NOMO-1 treated with DMSO at 0.1 percent for 48 hours (cell line): Measurements from ENCODE around the gene PDLIM7.

Experiments used
- DNase-seq: peaks from one replicate; lab custom pipeline; 2025; ENCODE audit not compliant: unreplicated experiment; lab: John Stamatoyannopoulos, UW

PDLIM7 gene

GRCh38 chr5:177508221-177508611 lies 10.8 kb upstream of the PDLIM7 start:
- no peak for DNase-seq

- peak; percentile 35 for DNase-seq
These were observed 10.3 kb upstream of the PDLIM7 start for GRCh38 chr5:177507596-177508220.

- DNase-seq, result no peak
These were observed 9.8 kb upstream of the PDLIM7 start for GRCh38 chr5:177507165-177507564.

- DNase-seq, result no peak
These were observed 7.7 kb upstream of the PDLIM7 start for GRCh38 chr5:177505075-177505474.

- no peak for DNase-seq
These were observed 7.0 kb upstream of the PDLIM7 start for GRCh38 chr5:177504086-177505056.

GRCh38 chr5:177503351-177504085 lies 6.1 kb upstream of the PDLIM7 start:
- no peak for DNase-seq

- DNase-seq, result no peak
These were observed 5.5 kb upstream of the PDLIM7 start for GRCh38 chr5:177502886-177503285.

- peak; percentile 91 for DNase-seq
These were observed 4.7 kb upstream of the PDLIM7 start for GRCh38 chr5:177501874-177502678.

GRCh38 chr5:177500685-177501522 lies 3.5 kb upstream of the PDLIM7 start:
- peak; percentile 53 for DNase-seq

- no peak for DNase-seq
These were observed 2.4 kb upstream of the PDLIM7 start for GRCh38 chr5:177499842-177500241.

GRCh38 chr5:177498013-177498787 lies 796 bp upstream of the PDLIM7 start:
- no peak for DNase-seq

- DNase-seq, result no peak
These were observed 595 bp downstream of the PDLIM7 start for GRCh38 chr5:177496727-177497291.

GRCh38 chr5:177496070-177496726 lies 1.2 kb downstream of the PDLIM7 start:
- DNase-seq, result peak; percentile 20

GRCh38 chr5:177495243-177496060 lies 2.0 kb downstream of the PDLIM7 start:
- DNase-seq, result peak; percentile 34

- DNase-seq, result peak; percentile 82
These were observed 2.8 kb downstream of the PDLIM7 start for GRCh38 chr5:177494346-177495195.

- DNase-seq, result no peak
These were observed 3.5 kb downstream of the PDLIM7 start for GRCh38 chr5:177493795-177494345.
